ENCODE measurements around the gene KIF26A.

The KIF26A gene

GRCh38 chr14:104226421-104227383 lies 88.3 kb downstream of the KIF26A start:
- Histone ChIP-seq H3K4me3 (peak overlapping the region in 5 of 10 experiments; percentile 5 to 32 (median 19); a peak in 6 of 20 replicates), H4K20me1 (peaks cover 0 to 23% (median 15%) of the 10 kb centered on the region in 11 experiments; a peak in 13 of 22 replicates), H3K27me3 (peaks cover 0 to 35% (median 2%) of the 10 kb centered on the region in 11 experiments; a peak in 10 of 22 replicates), H3K36me3 (no peaks in the 10 kb centered on the region), H3K9ac (peak overlapping the region in 3 of 11 experiments; percentile 19 to 37 (median 29); a peak in 4 of 22 replicates), H3K9me3 (replicated peaks in 1 of 11) (peaks cover 6 to 20% (median 11%) of the 10 kb centered on the region in 11 experiments; a peak in 17 of 22 replicates), H3K4me2 (peak overlapping the region; percentile 33 to 99 (median 91)), H3K4me1 (peaks cover 34 to 84% (median 74%) of the 10 kb centered on the region in 10 experiments), H3K27ac (peak overlapping the region in 6 of 11 experiments; percentile 8 to 59 (median 37); a peak in 6 of 22 replicates)
- no peak for TF ChIP-seq Cebpa-rat (IDR thresholded peaks at IDR 0.05)

GRCh38 chr14:104227806-104228205 lies 89.4 kb downstream of the KIF26A start:
- Histone ChIP-seq H3K9me3 (replicated peaks in 1 of 11) (peaks cover 16 to 31% (median 22%) of the 10 kb centered on the region in 11 experiments), H3K27me3 (peaks cover 0 to 30% (median 0%) of the 10 kb centered on the region in 11 experiments; a peak in 8 of 22 replicates), H3K4me2 (peak overlapping the region in 9 of 11 experiments; percentile 83 to 99 (median 94); a peak in 18 of 22 replicates), H3K36me3 (no peaks in the 10 kb centered on the region), H4K20me1 (peaks cover 0 to 18% (median 14%) of the 10 kb centered on the region in 11 experiments; a peak in 13 of 22 replicates), H3K9ac (peak overlapping the region in 1 of 11 experiments; percentile 13; a peak in 1 of 22 replicates), H3K27ac (peak overlapping the region in 4 of 11 experiments; percentile 4 to 59 (median 29); a peak in 4 of 22 replicates), H3K4me1 (peaks cover 34 to 75% (median 66%) of the 10 kb centered on the region in 10 experiments), H3K4me3 (peak overlapping the region in 1 of 10 experiments; percentile 5; a peak in 1 of 20 replicates)
- no peak for TF ChIP-seq Cebpa-rat (IDR thresholded peaks at IDR 0.05)

GRCh38 chr14:104228221-104228620 lies 89.8 kb downstream of the KIF26A start:
- no peaks in the 10 kb centered on the region for H3K36me3 ChIP-seq
- peak overlapping the region in 9 of 11 experiments; percentile 83 to 99 (median 94); a peak in 18 of 22 replicates for H3K4me2 ChIP-seq
- peak overlapping the region in 3 of 11 experiments; percentile 4 to 59 (median 50); a peak in 2 of 22 replicates for H3K27ac ChIP-seq
- no peak overlapping the region for H3K4me3 ChIP-seq
- H3K9me3 ChIP-seq (replicated peaks in 1 of 11): peaks cover 20 to 35% (median 26%) of the 10 kb centered on the region in 11 experiments
- H3K27me3 ChIP-seq: peaks cover 0 to 29% (median 0%) of the 10 kb centered on the region in 11 experiments; a peak in 8 of 22 replicates
- H3K4me1 ChIP-seq: peaks cover 34 to 71% (median 62%) of the 10 kb centered on the region in 10 experiments
- peaks cover 0 to 18% (median 14%) of the 10 kb centered on the region in 11 experiments; a peak in 13 of 22 replicates for H4K20me1 ChIP-seq
- TF ChIP-seq Cebpa-rat (IDR thresholded peaks at IDR 0.05): no peak
- no peak overlapping the region for H3K9ac ChIP-seq

DNA sequence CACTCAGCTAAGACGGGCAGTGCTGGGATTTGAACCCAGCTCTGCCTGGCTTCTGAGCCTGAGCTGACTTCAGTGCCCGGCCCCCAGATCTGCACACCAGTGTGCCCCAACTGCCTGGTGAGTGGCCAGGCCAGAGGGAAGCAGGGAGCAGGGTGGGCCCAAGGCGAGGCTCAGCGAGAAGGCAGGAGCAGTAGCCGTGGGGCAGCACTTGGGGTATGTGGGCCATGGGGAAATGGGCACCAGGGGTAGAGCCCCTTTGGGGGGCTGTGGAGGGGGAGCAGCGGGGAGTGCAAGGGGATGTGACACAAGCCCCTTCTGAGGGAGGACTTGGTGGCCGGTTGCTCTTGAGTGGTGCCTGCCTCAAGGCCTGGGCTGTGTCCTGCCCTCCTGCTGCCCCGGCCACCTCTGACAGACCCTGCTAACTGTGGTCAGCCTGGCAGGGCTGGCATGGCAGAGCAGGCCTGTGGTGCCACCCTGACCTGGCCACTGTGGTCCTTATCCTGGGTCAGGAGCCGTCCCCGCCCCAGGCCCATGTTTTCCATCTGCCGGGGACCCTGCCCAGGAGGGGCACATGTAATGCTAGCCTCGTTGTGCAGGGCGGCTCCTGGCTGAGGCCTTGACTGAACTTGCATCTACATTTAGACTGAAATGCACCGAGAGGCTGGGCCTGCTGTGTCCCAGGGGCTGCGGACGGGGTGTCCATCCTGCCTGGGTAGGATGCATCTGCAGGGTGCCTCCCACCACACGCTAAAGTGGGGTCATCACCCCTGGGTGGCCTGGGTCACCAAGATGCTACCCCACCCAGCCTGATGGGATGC lies 90.5 kb downstream of the KIF26A start:
- H3K27ac ChIP-seq: no peak overlapping the region
- peaks cover 0 to 18% (median 12%) of the 10 kb centered on the region in 11 experiments; a peak in 13 of 22 replicates for H4K20me1 ChIP-seq
- H3K4me2 ChIP-seq: peak overlapping the region in 9 of 11 experiments; percentile 83 to 99 (median 94); a peak in 18 of 22 replicates
- H3K27me3 ChIP-seq: peaks cover 0 to 26% (median 0%) of the 10 kb centered on the region in 11 experiments; a peak in 8 of 22 replicates
- peaks cover 27 to 42% (median 33%) of the 10 kb centered on the region in 11 experiments for H3K9me3 ChIP-seq (replicated peaks in 1 of 11)
- no peak overlapping the region for H3K9ac ChIP-seq
- no peak for TF ChIP-seq Cebpa-rat (IDR thresholded peaks at IDR 0.05)
- no peaks in the 10 kb centered on the region; a peak in 2 of 22 replicates for H3K36me3 ChIP-seq
- no peak overlapping the region for H3K4me3 ChIP-seq
- H3K4me1 ChIP-seq: peaks cover 27 to 64% (median 55%) of the 10 kb centered on the region in 10 experiments

GRCh38 chr14:104229534-104230055 lies 91.2 kb downstream of the KIF26A start:
- H3K4me1 ChIP-seq: peaks cover 21 to 57% (median 49%) of the 10 kb centered on the region in 10 experiments
- H3K36me3 ChIP-seq: no peaks in the 10 kb centered on the region; a peak in 3 of 22 replicates
- H3K9me3 ChIP-seq (replicated peaks in 1 of 11): peaks cover 34 to 49% (median 40%) of the 10 kb centered on the region in 11 experiments
- H3K27ac ChIP-seq: no peak overlapping the region
- peaks cover 0 to 19% (median 0%) of the 10 kb centered on the region in 11 experiments; a peak in 8 of 22 replicates for H3K27me3 ChIP-seq
- no peak overlapping the region for H3K9ac ChIP-seq
- peaks cover 0 to 15% (median 5%) of the 10 kb centered on the region in 11 experiments; a peak in 13 of 22 replicates for H4K20me1 ChIP-seq
- TF ChIP-seq Cebpa-rat (IDR thresholded peaks at IDR 0.05): no peak
- no peak overlapping the region for H3K4me3 ChIP-seq
- peak overlapping the region in 7 of 11 experiments; percentile 86 to 99 (median 96); a peak in 9 of 22 replicates for H3K4me2 ChIP-seq

- no peak overlapping the region for H3K4me3 ChIP-seq
- H3K9me3 ChIP-seq (replicated peaks in 1 of 11): peaks cover 41 to 56% (median 46%) of the 10 kb centered on the region in 11 experiments
- H3K4me1 ChIP-seq: peaks cover 16 to 50% (median 42%) of the 10 kb centered on the region in 10 experiments
- TF ChIP-seq Cebpa-rat (IDR thresholded peaks at IDR 0.05): no peak
- peaks cover 0 to 13% (median 0%) of the 10 kb centered on the region in 11 experiments; a peak in 7 of 22 replicates for H3K27me3 ChIP-seq
- H3K4me2 ChIP-seq: no peak overlapping the region
- no peak overlapping the region for H3K27ac ChIP-seq
- H3K9ac ChIP-seq: no peak overlapping the region
- peaks cover 0 to 15% (median 0%) of the 10 kb centered on the region in 11 experiments; a peak in 5 of 22 replicates for H4K20me1 ChIP-seq
- H3K36me3 ChIP-seq: peaks cover 0 to 3% (median 0%) of the 10 kb centered on the region in 11 experiments; a peak in 3 of 22 replicates
These were observed 91.9 kb downstream of the KIF26A start for GRCh38 chr14:104230119-104230815.
